Endodermal cell (in vitro differentiated cells): ENCODE results near the gene MROH2A. TPM values are rescaled to one million over a fixed set of nuclear protein-coding genes. Genes with fewer than 3 reads are reported as not detected.

Experiments
- DNase-seq: peaks from one replicate; pipeline ENCODE4 v3.0.0-alpha.2; 2017
- H3K27ac ChIP-seq: 2 replicates; pipeline ENCODE4 v1.5.1; 2013; ENCODE audit warnings: mild to moderate bottlenecking, low read depth, low read length, moderate library complexity
- H3K27me3 ChIP-seq: 2 replicates; pipeline ENCODE4 v1.6.1; 2013; ENCODE audit warnings: mild to moderate bottlenecking, low read length, moderate library complexity; ENCODE audit not compliant: insufficient read depth, control insufficient read depth, poor library complexity, severe bottlenecking
- H3K36me3 ChIP-seq: 2 replicates; pipeline ENCODE4 v1.7.0; 2013; ENCODE audit warnings: mild to moderate bottlenecking, low read length, moderate library complexity; ENCODE audit not compliant: control insufficient read depth, insufficient read depth
- H3K4me1 ChIP-seq: one replicate; pipeline ENCODE4 v1.7.0; 2013; ENCODE audit warnings: low read length; ENCODE audit not compliant: control insufficient read depth, insufficient read depth
- H3K4me3 ChIP-seq: 2 replicates; pipeline ENCODE4 v1.5.1; 2013; ENCODE audit warnings: mild to moderate bottlenecking, low read length, moderate library complexity
- H3K9ac ChIP-seq: 2 replicates; pipeline ENCODE4 v1.6.1; 2013; ENCODE audit warnings: mild to moderate bottlenecking, low read length, moderate library complexity; ENCODE audit not compliant: poor library complexity, severe bottlenecking; ENCODE audit errors: extremely low read depth
- H3K9me3 ChIP-seq: 2 replicates; pipeline ENCODE4 v1.6.1; 2013; ENCODE audit warnings: mild to moderate bottlenecking, low read length, moderate library complexity; ENCODE audit not compliant: control insufficient read depth
- H3K27ac Mint-ChIP-seq: 2 replicates; pipeline ENCODE4 v1.8.0; 2020; ENCODE audit warnings: mixed read lengths
- H3K27me3 Mint-ChIP-seq: 2 replicates; pipeline ENCODE4 v1.8.0; 2021; ENCODE audit warnings: mild to moderate bottlenecking, mixed read lengths; ENCODE audit not compliant: insufficient read depth
- H3K36me3 Mint-ChIP-seq: 2 replicates; pipeline ENCODE4 v1.8.0; 2020; ENCODE audit warnings: low read depth, mixed read lengths
- H3K4me1 Mint-ChIP-seq: 2 replicates; pipeline ENCODE4 v1.8.0; 2020; ENCODE audit warnings: mixed read lengths
- H3K4me3 Mint-ChIP-seq: 2 replicates; pipeline ENCODE4 v1.8.0; 2020; ENCODE audit warnings: mild to moderate bottlenecking, moderate library complexity, mixed read lengths
- H3K9me3 Mint-ChIP-seq: 2 replicates; pipeline ENCODE4 v1.8.0; 2020; ENCODE audit warnings: mild to moderate bottlenecking, mixed read lengths
- CTCF ChIP-seq: fragments of 200-600 bp; sonication (generic); conservative IDR thresholded peaks from 2 replicates; pipeline ENCODE4 v1.5.0; 2021; ENCODE audit warnings: antibody characterized with exemption, mild to moderate bottlenecking
- WGBS, 2 experiments: methylation state at CpG; one replicate each; pipeline versions ENCODE4 v1.1.5 to v1.1.7; 2013; ENCODE audit warnings: missing lambda C conversion rate in 2 of 2, mixed read lengths in 1 of 2; ENCODE audit not compliant: insufficient coverage in 1 of 2, insufficient read length in 1 of 2; 5-methylcytosine and 5-hydroxymethylcytosine counted together
- total RNA-seq, 2 donors: library from RNA; stranded (reverse); fragmentation: NEBNext Ultra II Directional in 1 of 2; extraction: Animal tissue kit (Norgen Biotek cat#: 25700) in 1 of 2; gene quantifications; 2 replicates in 1 of 2; 3 replicates in 1 of 2; pipeline ENCODE4 v1.2.1, GENCODE V29; 2021

Gene MROH2A
- total RNA-seq, 2 donors from 2014 or later, result not detected

- no peaks in the 10 kb centered on the region for H3K4me1 ChIP-seq
- peak; percentile 21 for DNase-seq
- Mint-ChIP-seq H3K27me3 (no peaks in the 10 kb centered on the region), H3K9me3 (peaks cover 2% of the 10 kb centered on the region), H3K4me3 (no peak overlapping the region), H3K4me1 (peaks cover 7% of the 10 kb centered on the region), H3K36me3 (no peaks in the 10 kb centered on the region), H3K27ac (no peak overlapping the region)
- no peaks in the 10 kb centered on the region for H3K36me3 ChIP-seq
- no peak overlapping the region for H3K27ac ChIP-seq
- no peak overlapping the region for H3K9ac ChIP-seq
- no peak overlapping the region for H3K4me3 ChIP-seq
- 93 to 96% methylated on average over 12 to 25 of the region's 25 CpGs for WGBS, 2 experiments
- TF ChIP-seq CTCF, result no peak
- H3K9me3 ChIP-seq, result no peaks in the 10 kb centered on the region
- no peaks in the 10 kb centered on the region for H3K27me3 ChIP-seq
Measured at GRCh38 chr2:233822781-233823730, 44.9 kb downstream of the MROH2A start.

- Histone ChIP-seq H3K27me3 (no peaks in the 10 kb centered on the region), H3K4me3 (no peak overlapping the region), H3K4me1 (no peaks in the 10 kb centered on the region), H3K9ac (no peak overlapping the region), H3K27ac (no peak overlapping the region), H3K9me3 (no peaks in the 10 kb centered on the region), H3K36me3 (no peaks in the 10 kb centered on the region)
- Mint-ChIP-seq H3K4me3 (no peak overlapping the region), H3K4me1 (peaks cover 7% of the 10 kb centered on the region), H3K27me3 (no peaks in the 10 kb centered on the region), H3K36me3 (no peaks in the 10 kb centered on the region), H3K27ac (no peak overlapping the region), H3K9me3 (peaks cover 2% of the 10 kb centered on the region)
- whole genome bisulfite sequencing, 2 experiments, result 93 to 98% methylated on average over 6 to 8 of the region's 8 CpGs
- TF ChIP-seq CTCF, result no peak
- DNase-seq, result peak; percentile 36
Measured at GRCh38 chr2:233823731-233824121, 45.6 kb downstream of the MROH2A start.

GRCh38 chr2:233824373-233824772 is 46.2 kb downstream of the MROH2A start:
- 85 to 89% methylated on average over 3 to 7 of the region's 7 CpGs for WGBS, 2 experiments
- H3K4me1 Mint-ChIP-seq, result peaks cover 7% of the 10 kb centered on the region
- DNase-seq, result peak; percentile 51
- H3K36me3 Mint-ChIP-seq, result no peaks in the 10 kb centered on the region
- Histone ChIP-seq H3K4me3 (no peak overlapping the region), H3K27me3 (no peaks in the 10 kb centered on the region), H3K9ac (no peak overlapping the region), H3K9me3 (no peaks in the 10 kb centered on the region), H3K4me1 (no peaks in the 10 kb centered on the region), H3K36me3 (no peaks in the 10 kb centered on the region), H3K27ac (no peak overlapping the region)
- TF ChIP-seq CTCF, result no peak
- H3K27ac Mint-ChIP-seq, result no peak overlapping the region
- H3K9me3 Mint-ChIP-seq, result peaks cover 2% of the 10 kb centered on the region
- H3K4me3 Mint-ChIP-seq, result no peak overlapping the region
- no peaks in the 10 kb centered on the region for H3K27me3 Mint-ChIP-seq
